GM12878 (cell line): ENCODE data around the gene MEX3B. TPM values are rescaled to one million over a fixed set of nuclear protein-coding genes. Genes with fewer than 3 reads are reported as not detected.

Source experiments
- ATAC-seq: fragments of 200-7000 bp; cut with Tn5 transposase; 3 replicates; pipeline ENCODE4 v1.9.1; 2020; ENCODE audit warnings: mild to moderate bottlenecking, moderate library complexity
- BruUV-seq: library from RNA; stranded (reverse); fragments of 400-500 nt; replicated peaks from 2 replicates; lab custom pipeline; 2021; lab: Mats Ljungman, UMichigan
- CTCF ChIA-PET: fragments of 300-600 bp; sonication (Branson Sonifier 250); formaldehyde crosslinking; extraction: SDS; loops from one replicate; lab custom pipeline; 2021; ENCODE audit warnings: inconsistent platforms; lab: Yijun Ruan, JAX
- POLR2A ChIA-PET: fragments of 350-600 bp; formaldehyde crosslinking; extraction: SDS; loops from one replicate; lab custom pipeline; 2021; ENCODE audit warnings: inconsistent platforms; lab: Charles Lee
- RAD21 ChIA-PET: fragments of 300-600 bp; sonication (Branson Sonifier 250); formaldehyde crosslinking; loops from one replicate; lab custom pipeline; 2023; ENCODE audit warnings: antibody characterized with exemption; ENCODE audit not compliant: unreplicated experiment; lab: Charles Lee
- SMC1A ChIA-PET: fragments of 300-600 bp; sonication (Branson Sonifier 250); formaldehyde crosslinking; loops from one replicate; lab custom pipeline; 2023; ENCODE audit not compliant: unreplicated experiment, uncharacterized antibody; lab: Charles Lee
- DNase-seq: peaks from one replicate; pipeline ENCODE4 v3.0.0-alpha.2; 2011; ENCODE audit warnings: low read depth, low spot score
- FAIRE-seq: peaks from 3 replicates; lab custom pipeline; 2011; peaks lifted over from hg19 to GRCh38; lab: Jason Lieb, UNC
- H2AFZ ChIP-seq: 2 replicates; pipeline ENCODE4 v1.6.0; 2011; ENCODE audit warnings: low read depth, low read length, control low read depth; ENCODE audit not compliant: control insufficient read depth
- H3K27ac ChIP-seq: 2 replicates; pipeline ENCODE4 v1.5.1; 2011; ENCODE audit warnings: control low read depth; ENCODE audit not compliant: control insufficient read depth, insufficient read depth
- H3K27me3 ChIP-seq, 2 experiments: replicated peaks in 1 of 2; 2 replicates each; pipeline versions ENCODE4 v1.6.0 to v1.6.1; 2011; ENCODE audit warnings: low read length in 1 of 2; ENCODE audit not compliant: control insufficient read depth in 2 of 2, insufficient read depth in 2 of 2
- H3K36me3 ChIP-seq, 2 experiments: 2 replicates each; pipeline ENCODE4 v1.5.1; 2011; ENCODE audit warnings: low read length in 1 of 2; ENCODE audit not compliant: control insufficient read depth in 2 of 2, insufficient read depth in 2 of 2
- H3K4me1 ChIP-seq: 2 replicates; pipeline ENCODE4 v1.6.1; 2011; ENCODE audit warnings: mild to moderate bottlenecking, low read length, moderate library complexity, mixed read lengths; ENCODE audit not compliant: control insufficient read depth, insufficient read depth
- H3K4me2 ChIP-seq: 2 replicates; pipeline ENCODE4 v1.6.0; 2011; ENCODE audit warnings: control low read depth; ENCODE audit not compliant: control insufficient read depth, insufficient read depth
- H3K4me3 ChIP-seq: fragments of 200-600 bp; sonication (generic); 2 replicates; pipeline ENCODE4 v1.5.1; 2016
- H3K79me2 ChIP-seq: 2 replicates; pipeline ENCODE4 v1.6.0; 2011; ENCODE audit warnings: low read length; ENCODE audit not compliant: control insufficient read depth, insufficient read depth
- H3K9ac ChIP-seq: 2 replicates; pipeline ENCODE4 v1.8.0; 2011; ENCODE audit warnings: low read length, control low read depth, mixed read lengths; ENCODE audit not compliant: control insufficient read depth, insufficient read depth
- H3K9me3 ChIP-seq: replicated peaks from 3 replicates; pipeline ENCODE4 v1.5.1; 2011; ENCODE audit warnings: mild to moderate bottlenecking, low read length; ENCODE audit not compliant: control insufficient read depth, insufficient read depth
- H4K20me1 ChIP-seq: 2 replicates; pipeline ENCODE4 v1.6.0; 2011; ENCODE audit not compliant: control insufficient read depth, insufficient read depth
- JUND ChIP-seq: IDR thresholded peaks from 2 replicates; pipeline ENCODE4 v1.6.1; 2012; ENCODE audit warnings: low read depth, mild to moderate bottlenecking, low read length, improper control_type of control experiment, moderate library complexity
- LARP7 ChIP-seq: fragments of 450-650 bp; IDR thresholded peaks from 2 replicates; pipeline ENCODE4 v1.6.1; 2017; ENCODE audit warnings: mild to moderate bottlenecking
- MEF2A ChIP-seq: IDR thresholded peaks from 2 replicates; pipeline ENCODE4 v1.6.1; 2011; ENCODE audit warnings: low read depth, mild to moderate bottlenecking, low read length, moderate library complexity; ENCODE audit not compliant: insufficient read depth
- MTA3 ChIP-seq: IDR thresholded peaks from 2 replicates; pipeline ENCODE4 v1.6.1; 2012; ENCODE audit warnings: low read length, inconsistent platforms, borderline replicate concordance
- MYC ChIP-seq: IDR thresholded peaks from 2 replicates; pipeline ENCODE4 v1.6.1; 2011; ENCODE audit warnings: mild to moderate bottlenecking, low read length, moderate library complexity, inconsistent platforms; ENCODE audit not compliant: insufficient read depth, insufficient replicate concordance, insufficient read length, severe bottlenecking
- POLR2A ChIP-seq: IDR thresholded peaks from 2 replicates; pipeline ENCODE4 v1.6.1; 2011; ENCODE audit warnings: low read depth, mild to moderate bottlenecking, low read length
- TCF3 ChIP-seq: IDR thresholded peaks from 2 replicates; pipeline ENCODE4 v1.6.1; 2012; ENCODE audit warnings: low read depth, mild to moderate bottlenecking, low read length, borderline replicate concordance; ENCODE audit not compliant: insufficient read depth
- WGBS: methylation state at CpG from one replicate; pipeline ENCODE4 v1.1.6; 2016; ENCODE audit warnings: low lambda C conversion rate; ENCODE audit not compliant: insufficient replicate concordance, insufficient coverage; ENCODE audit errors: missing lambda C conversion rate; 5-methylcytosine and 5-hydroxymethylcytosine counted together
- in situ Hi-C: fragments of 300-500 bp; cut with MboI; formaldehyde crosslinking; loops from 9 replicates; pipeline ENCODE4 v1.14.3; 2018; ENCODE audit warnings: mixed read lengths
- intact Hi-C: fragments of 100-400 bp; cut with micrococcal nuclease; formaldehyde crosslinking; loops from one replicate; pipeline ENCODE4 v1.14.2; 2022; ENCODE audit not compliant: unreplicated experiment
- polyA plus RNA-seq, 11 experiments: library from polyadenylated mRNA; depleted of rRNA in 4 of 11; unstranded in 6 of 11; stranded (reverse) in 5 of 11; fragments of >200 nt; fragmentation: Nextera tagmentation in 4 of 11; fragmentation: Illumina TruSeq in 1 of 11; extraction: Ambion mirVana in 4 of 11; extraction: Trizol in 1 of 11; gene quantifications; 1 replicate in 1 of 11; 2 replicates in 10 of 11; pipeline versions ENCODE4 v1.2.1 to v1.2.3, GENCODE V29; 2011 to 2016; ENCODE audit warnings: inconsistent platforms in 2 of 11, missing spikeins in 2 of 11, low read depth in 1 of 11
- total RNA-seq, 4 experiments: library from RNA; depleted of rRNA in 3 of 4; stranded (reverse); fragments of >200 nt in 3 of 4; fragmentation: Illumina TruSeq in 1 of 4; extraction: Trizol in 1 of 4; gene quantifications; 2 replicates each; pipeline versions ENCODE4 v1.2.1 to v1.2.3, GENCODE V29; 2013 to 2021
- TF ChIP-seq, protein P1 (sequence below): IDR thresholded peaks from 2 replicates; pipeline ENCODE4 v1.6.1; 2012; ENCODE audit warnings: low read depth, low read length, improper control_type of control experiment
- TF ChIP-seq, protein P2 (sequence below): IDR thresholded peaks from 2 replicates; pipeline ENCODE4 v1.6.1; 2012; ENCODE audit warnings: mild to moderate bottlenecking, low read depth, low read length
- TF ChIP-seq, protein P3 (sequence below): fragments of 450-650 bp; IDR thresholded peaks from 2 replicates; pipeline ENCODE4 v1.6.1; 2017; ENCODE audit warnings: antibody characterized with exemption, mild to moderate bottlenecking, moderate library complexity
- TF ChIP-seq, protein P4 (sequence below): fragments of 450-650 bp; IDR thresholded peaks from 2 replicates; pipeline ENCODE4 v1.6.1; 2017; ENCODE audit warnings: mild to moderate bottlenecking, moderate library complexity

Gene MEX3B
- total and polyA plus RNA-seq, 10 of the 15 experiments (the other 5 are each of a cell fraction or from before 2014, with no cell fraction given), result 0.02 to 1.3 (median 0.28) TPM

DNA sequence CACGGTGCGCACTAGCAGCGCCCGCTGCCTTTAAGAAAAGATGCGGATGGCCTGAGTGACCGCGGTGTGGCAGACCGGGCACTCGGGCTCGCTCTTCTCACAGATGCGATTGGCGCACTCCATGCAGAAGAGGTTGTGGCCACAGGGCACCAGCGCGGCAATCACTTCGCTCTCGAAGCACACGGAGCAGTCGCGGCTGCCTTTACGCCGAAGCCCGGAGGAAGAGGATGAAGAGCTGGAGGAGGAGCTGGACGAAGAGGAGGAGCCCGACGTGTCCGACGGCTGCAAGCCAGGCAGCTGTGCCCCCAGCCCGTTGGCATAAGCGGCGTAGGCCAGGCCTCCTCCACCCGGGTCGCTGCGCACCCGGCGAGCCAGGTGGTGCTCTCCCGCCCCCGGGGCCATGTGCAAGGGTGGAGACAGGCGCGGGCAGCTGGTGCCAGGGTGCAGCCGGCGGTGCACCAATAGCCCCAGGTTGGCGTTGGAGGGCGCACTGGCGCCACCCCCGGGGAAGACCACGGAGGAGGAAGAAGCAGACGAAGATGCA lies 2.6 kb downstream of the MEX3B start:
- H2AFZ ChIP-seq, result no peak overlapping the region
- H3K9ac ChIP-seq, result no peak overlapping the region
- ChIA-PET SMC1A (interaction anchor here (1.1 kb wide), 1 partner anchor 709 kb away, joined by 3 read pairs; no protein-coding TSS in a partner anchor), RAD21 (no interaction called here), CTCF (interaction anchor here (0.6 kb wide), 1 partner anchor 780 kb away, joined by 3 read pairs; no protein-coding TSS in a partner anchor), POLR2A (no interaction called here)
- no peak overlapping the region for H3K4me2 ChIP-seq
- no peaks in the 10 kb centered on the region for H3K79me2 ChIP-seq
- ATAC-seq (no peak), DNase-seq (no peak), FAIRE-seq (no peak)
- WGBS, result 97% methylated on average over 34 of the region's 47 CpGs
- in situ Hi-C loops, result loop anchor here (10.0 kb wide), 1 partner anchor 758 kb away; no protein-coding TSS in a partner anchor
- BruUV-seq, result no TSS peak
- H3K9me3 ChIP-seq, result no peaks in the 10 kb centered on the region; the same call in 2 of the 3 replicates
- no peak for TF ChIP-seq POLR2A
- no peak for TF ChIP-seq LARP7
- TF ChIP-seq, protein P1, sequence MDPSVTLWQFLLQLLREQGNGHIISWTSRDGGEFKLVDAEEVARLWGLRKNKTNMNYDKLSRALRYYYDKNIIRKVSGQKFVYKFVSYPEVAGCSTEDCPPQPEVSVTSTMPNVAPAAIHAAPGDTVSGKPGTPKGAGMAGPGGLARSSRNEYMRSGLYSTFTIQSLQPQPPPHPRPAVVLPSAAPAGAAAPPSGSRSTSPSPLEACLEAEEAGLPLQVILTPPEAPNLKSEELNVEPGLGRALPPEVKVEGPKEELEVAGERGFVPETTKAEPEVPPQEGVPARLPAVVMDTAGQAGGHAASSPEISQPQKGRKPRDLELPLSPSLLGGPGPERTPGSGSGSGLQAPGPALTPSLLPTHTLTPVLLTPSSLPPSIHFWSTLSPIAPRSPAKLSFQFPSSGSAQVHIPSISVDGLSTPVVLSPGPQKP, result no peak
- no peak for TF ChIP-seq TCF3
- TF ChIP-seq, protein P2, sequence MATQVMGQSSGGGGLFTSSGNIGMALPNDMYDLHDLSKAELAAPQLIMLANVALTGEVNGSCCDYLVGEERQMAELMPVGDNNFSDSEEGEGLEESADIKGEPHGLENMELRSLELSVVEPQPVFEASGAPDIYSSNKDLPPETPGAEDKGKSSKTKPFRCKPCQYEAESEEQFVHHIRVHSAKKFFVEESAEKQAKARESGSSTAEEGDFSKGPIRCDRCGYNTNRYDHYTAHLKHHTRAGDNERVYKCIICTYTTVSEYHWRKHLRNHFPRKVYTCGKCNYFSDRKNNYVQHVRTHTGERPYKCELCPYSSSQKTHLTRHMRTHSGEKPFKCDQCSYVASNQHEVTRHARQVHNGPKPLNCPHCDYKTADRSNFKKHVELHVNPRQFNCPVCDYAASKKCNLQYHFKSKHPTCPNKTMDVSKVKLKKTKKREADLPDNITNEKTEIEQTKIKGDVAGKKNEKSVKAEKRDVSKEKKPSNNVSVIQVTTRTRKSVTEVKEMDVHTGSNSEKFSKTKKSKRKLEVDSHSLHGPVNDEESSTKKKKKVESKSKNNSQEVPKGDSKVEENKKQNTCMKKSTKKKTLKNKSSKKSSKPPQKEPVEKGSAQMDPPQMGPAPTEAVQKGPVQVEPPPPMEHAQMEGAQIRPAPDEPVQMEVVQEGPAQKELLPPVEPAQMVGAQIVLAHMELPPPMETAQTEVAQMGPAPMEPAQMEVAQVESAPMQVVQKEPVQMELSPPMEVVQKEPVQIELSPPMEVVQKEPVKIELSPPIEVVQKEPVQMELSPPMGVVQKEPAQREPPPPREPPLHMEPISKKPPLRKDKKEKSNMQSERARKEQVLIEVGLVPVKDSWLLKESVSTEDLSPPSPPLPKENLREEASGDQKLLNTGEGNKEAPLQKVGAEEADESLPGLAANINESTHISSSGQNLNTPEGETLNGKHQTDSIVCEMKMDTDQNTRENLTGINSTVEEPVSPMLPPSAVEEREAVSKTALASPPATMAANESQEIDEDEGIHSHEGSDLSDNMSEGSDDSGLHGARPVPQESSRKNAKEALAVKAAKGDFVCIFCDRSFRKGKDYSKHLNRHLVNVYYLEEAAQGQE, result no peak
- TF ChIP-seq JUND, result no peak
- TF ChIP-seq, protein P3, sequence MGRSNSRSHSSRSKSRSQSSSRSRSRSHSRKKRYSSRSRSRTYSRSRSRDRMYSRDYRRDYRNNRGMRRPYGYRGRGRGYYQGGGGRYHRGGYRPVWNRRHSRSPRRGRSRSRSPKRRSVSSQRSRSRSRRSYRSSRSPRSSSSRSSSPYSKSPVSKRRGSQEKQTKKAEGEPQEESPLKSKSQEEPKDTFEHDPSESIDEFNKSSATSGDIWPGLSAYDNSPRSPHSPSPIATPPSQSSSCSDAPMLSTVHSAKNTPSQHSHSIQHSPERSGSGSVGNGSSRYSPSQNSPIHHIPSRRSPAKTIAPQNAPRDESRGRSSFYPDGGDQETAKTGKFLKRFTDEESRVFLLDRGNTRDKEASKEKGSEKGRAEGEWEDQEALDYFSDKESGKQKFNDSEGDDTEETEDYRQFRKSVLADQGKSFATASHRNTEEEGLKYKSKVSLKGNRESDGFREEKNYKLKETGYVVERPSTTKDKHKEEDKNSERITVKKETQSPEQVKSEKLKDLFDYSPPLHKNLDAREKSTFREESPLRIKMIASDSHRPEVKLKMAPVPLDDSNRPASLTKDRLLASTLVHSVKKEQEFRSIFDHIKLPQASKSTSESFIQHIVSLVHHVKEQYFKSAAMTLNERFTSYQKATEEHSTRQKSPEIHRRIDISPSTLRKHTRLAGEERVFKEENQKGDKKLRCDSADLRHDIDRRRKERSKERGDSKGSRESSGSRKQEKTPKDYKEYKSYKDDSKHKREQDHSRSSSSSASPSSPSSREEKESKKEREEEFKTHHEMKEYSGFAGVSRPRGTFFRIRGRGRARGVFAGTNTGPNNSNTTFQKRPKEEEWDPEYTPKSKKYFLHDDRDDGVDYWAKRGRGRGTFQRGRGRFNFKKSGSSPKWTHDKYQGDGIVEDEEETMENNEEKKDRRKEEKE, result no peak
- TF ChIP-seq MYC, result no peak
- TF ChIP-seq, protein P4, sequence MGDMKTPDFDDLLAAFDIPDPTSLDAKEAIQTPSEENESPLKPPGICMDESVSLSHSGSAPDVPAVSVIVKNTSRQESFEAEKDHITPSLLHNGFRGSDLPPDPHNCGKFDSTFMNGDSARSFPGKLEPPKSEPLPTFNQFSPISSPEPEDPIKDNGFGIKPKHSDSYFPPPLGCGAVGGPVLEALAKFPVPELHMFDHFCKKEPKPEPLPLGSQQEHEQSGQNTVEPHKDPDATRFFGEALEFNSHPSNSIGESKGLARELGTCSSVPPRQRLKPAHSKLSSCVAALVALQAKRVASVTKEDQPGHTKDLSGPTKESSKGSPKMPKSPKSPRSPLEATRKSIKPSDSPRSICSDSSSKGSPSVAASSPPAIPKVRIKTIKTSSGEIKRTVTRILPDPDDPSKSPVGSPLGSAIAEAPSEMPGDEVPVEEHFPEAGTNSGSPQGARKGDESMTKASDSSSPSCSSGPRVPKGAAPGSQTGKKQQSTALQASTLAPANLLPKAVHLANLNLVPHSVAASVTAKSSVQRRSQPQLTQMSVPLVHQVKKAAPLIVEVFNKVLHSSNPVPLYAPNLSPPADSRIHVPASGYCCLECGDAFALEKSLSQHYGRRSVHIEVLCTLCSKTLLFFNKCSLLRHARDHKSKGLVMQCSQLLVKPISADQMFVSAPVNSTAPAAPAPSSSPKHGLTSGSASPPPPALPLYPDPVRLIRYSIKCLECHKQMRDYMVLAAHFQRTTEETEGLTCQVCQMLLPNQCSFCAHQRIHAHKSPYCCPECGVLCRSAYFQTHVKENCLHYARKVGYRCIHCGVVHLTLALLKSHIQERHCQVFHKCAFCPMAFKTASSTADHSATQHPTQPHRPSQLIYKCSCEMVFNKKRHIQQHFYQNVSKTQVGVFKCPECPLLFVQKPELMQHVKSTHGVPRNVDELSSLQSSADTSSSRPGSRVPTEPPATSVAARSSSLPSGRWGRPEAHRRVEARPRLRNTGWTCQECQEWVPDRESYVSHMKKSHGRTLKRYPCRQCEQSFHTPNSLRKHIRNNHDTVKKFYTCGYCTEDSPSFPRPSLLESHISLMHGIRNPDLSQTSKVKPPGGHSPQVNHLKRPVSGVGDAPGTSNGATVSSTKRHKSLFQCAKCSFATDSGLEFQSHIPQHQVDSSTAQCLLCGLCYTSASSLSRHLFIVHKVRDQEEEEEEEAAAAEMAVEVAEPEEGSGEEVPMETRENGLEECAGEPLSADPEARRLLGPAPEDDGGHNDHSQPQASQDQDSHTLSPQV, result no peak
- no peak for TF ChIP-seq MEF2A
- TF ChIP-seq MTA3, result no peak
- no peaks in the 10 kb centered on the region for H3K36me3 ChIP-seq
- H4K20me1 ChIP-seq, result no peaks in the 10 kb centered on the region
- no peaks in the 10 kb centered on the region; the same call in 1 of the 2 replicates for H3K4me1 ChIP-seq
- H3K27ac ChIP-seq, result no peak overlapping the region
- H3K4me3 ChIP-seq, result no peak overlapping the region
- peaks cover 2 to 8% of the 10 kb centered on the region in 2 experiments; a peak in 3 of 4 replicates for H3K27me3 ChIP-seq
- intact Hi-C loops, result loop anchor here (10.0 kb wide), 1 partner anchor 748 kb away; no protein-coding TSS in a partner anchor
